Adrenal gland (tissue), 5 donors: ENCODE data around the gene FXYD3.

ENCODE experiments used
- CTCF ChIP-seq, 6 experiments: fragments of 450-650 bp in 4 of 6; fragments of 200-600 bp in 2 of 6; sonication (generic) in 1 of 6; IDR thresholded peaks; 1 replicate in 5 of 6; 2 replicates in 1 of 6; pipeline versions ENCODE4 v1.5.1 to v1.8.0; 2016 to 2021; ENCODE audit warnings: antibody characterized with exemption in 6 of 6, mild to moderate bottlenecking in 2 of 6, moderate library complexity in 1 of 6
- POLR2A ChIP-seq, 2 donors: fragments of 450-650 bp; IDR thresholded peaks; one replicate each; pipeline ENCODE4 v1.6.1; 2017; ENCODE audit warnings: antibody characterized with exemption in 2 of 2, mild to moderate bottlenecking in 2 of 2, moderate library complexity in 1 of 2
- donor health status: DM: no; HTN: no; CAD: no.

GRCh38 chr19:35099897-35100275 lies 15.7 kb upstream of the FXYD3 start:
- TF ChIP-seq CTCF (IDR thresholded peaks at IDR 0.05) (no peak), POLR2A (IDR thresholded peaks at IDR 0.05) (no peak)
